ENCODE measurements around the gene CFI.

- TF ChIP-seq SIN3A (IDR thresholded peaks at IDR 0.05; ENCODE audit: borderline replicate concordance, insufficient read depth, low read length) (no peak), POLR2AphosphoS5 (IDR thresholded peaks at IDR 0.05; ENCODE audit: low read depth, low read length) (no peak)
These were observed 70.9 kb downstream of the CFI start for GRCh38 chr4:109730619-109731545.

All from PFSK-1 (cell line).